Pancreas (tissue), 10 donors: ENCODE data around the gene CHRD. TPM values are rescaled to one million over a fixed set of nuclear protein-coding genes. Genes with fewer than 3 reads are reported as not detected.

ENCODE experiments used
- ATAC-seq, 4 donors: fragments of 200-7000 bp; cut with Tn5 transposase; one replicate each; pipeline versions ENCODE4 v1.8.0 to v1.9.1; 2020; ENCODE audit warnings: mild to moderate bottlenecking in 4 of 4, moderate library complexity in 4 of 4
- DNase-seq, 6 donors: peaks; one replicate each; pipeline ENCODE4 v3.0.0-alpha.2; 2020
- FAIRE-seq: peaks from 2 replicates; lab custom pipeline; 2012; peaks lifted over from hg19 to GRCh38; lab: Jason Lieb, UNC
- H3K27ac ChIP-seq, 4 donors: fragments of 200-600 bp; sonication (generic); 1 replicate in 3 of 4; 2 replicates in 1 of 4; pipeline versions ENCODE4 v1.5.0 to v1.8.0; 2020
- H3K27me3 ChIP-seq, 4 donors: fragments of 200-600 bp; one replicate each; pipeline ENCODE4 v1.8.0; 2021
- H3K36me3 ChIP-seq, 3 donors: fragments of 200-600 bp; sonication (generic) in 1 of 3; one replicate each; pipeline versions ENCODE4 v1.5.0 to v1.8.0; 2020 to 2021
- H3K4me1 ChIP-seq, 3 donors: fragments of 200-600 bp; one replicate each; pipeline ENCODE4 v1.8.0; 2021
- H3K4me3 ChIP-seq, 4 donors: fragments of 200-600 bp; sonication (generic) in 2 of 4; one replicate each; pipeline versions ENCODE4 v1.5.0 to v1.8.0; 2020 to 2021
- H3K9me3 ChIP-seq, 4 donors: fragments of 200-600 bp; one replicate each; pipeline ENCODE4 v1.8.0; 2021
- CTCF ChIP-seq, 4 donors: fragments of 200-600 bp; sonication (generic) in 3 of 4; IDR thresholded peaks; one replicate each; pipeline versions ENCODE4 v1.5.0 to v1.8.0; 2021; ENCODE audit warnings: antibody characterized with exemption in 4 of 4
- WGBS, 2 donors: extraction: QIAGEN DNeasy Blood & Tissue Kit; methylation state at CpG; one replicate each; pipeline ENCODE4 v1.1.7; 2013; 5-methylcytosine and 5-hydroxymethylcytosine counted together
- intact Hi-C, 3 donors: fragments of 100-400 bp; cut with DNase I; formaldehyde crosslinking; loops; one replicate each; pipeline versions ENCODE4 v1.11.1 to v1.14.2; 2022
- polyA plus RNA-seq, 2 donors: library from polyadenylated mRNA; stranded (reverse); fragments of 200-250 nt; gene quantifications; one replicate each; pipeline ENCODE4 v1.2.3, GENCODE V29; 2013
- total RNA-seq, 6 donors: library from RNA; stranded (reverse); fragmentation: NEBNext Ultra II Directional in 4 of 6; extraction: Animal tissue kit (Norgen Biotek cat#: 25700) in 4 of 6; gene quantifications; one replicate each; pipeline versions ENCODE4 v1.2.1 to v1.2.4, GENCODE V29; 2021 to 2023
- donor health status: healthy with polysubstance abuse.
- donor health status: DM: no; HTN: no; CAD: no; lungs with moderate emphysema.
- donor health status: DM: no; HTN: no; CAD: no.
- donor health status: control.
- donor health status: control.
- donor health status: Bipolar disorder and iron deficiency.
- donor health status: DM: yes; HTN: yes; CAD: no.
- donor health status: DM: no; HTN: no; CAD: no.
- donor health status: DM: no; HTN: no; CAD: no.
- donor health status: DM: yes; HTN: yes; CAD: no.

CHRD gene
- total and polyA plus RNA-seq, 8 donors, result 11.0 to 96.7 (median 19.8) TPM

GRCh38 chr3:184415203-184415490, 35.3 kb downstream of the CHRD start:
- FAIRE-seq, result no peak
- no peak overlapping the region for H3K4me3 ChIP-seq
- DNase-seq, result no peak
- intact Hi-C loops, result no loop called here
- TF ChIP-seq CTCF (IDR thresholded peaks at IDR 0.05), result no peak
- H3K9me3 ChIP-seq, result no peaks in the 10 kb centered on the region
- no peak for ATAC-seq
- H3K36me3 ChIP-seq, result no peaks in the 10 kb centered on the region
- no peaks in the 10 kb centered on the region for H3K27me3 ChIP-seq
- WGBS, 2 donors, result 77 to 87% methylated on average over 4 of the region's 4 CpGs
- no peaks in the 10 kb centered on the region for H3K4me1 ChIP-seq
- H3K27ac ChIP-seq, result no peak overlapping the region

- H3K27ac ChIP-seq, result no peak overlapping the region
- 22 to 29% methylated on average over 14 of the region's 14 CpGs for WGBS, 2 donors
- no peaks in the 10 kb centered on the region for H3K36me3 ChIP-seq
- H3K4me3 ChIP-seq, result no peak overlapping the region
- no peaks in the 10 kb centered on the region for H3K9me3 ChIP-seq
- DNase-seq, result peak; percentile 65 to 87 (median 78)
- H3K27me3 ChIP-seq, result no peaks in the 10 kb centered on the region
- intact Hi-C loops, result no loop called here
- FAIRE-seq, result no peak
- peak; percentile 72 to 84 (median 80) for TF ChIP-seq CTCF (IDR thresholded peaks at IDR 0.05)
- no peaks in the 10 kb centered on the region for H3K4me1 ChIP-seq
- ATAC-seq, result peak; percentile 96 to 100 (median 98)
Observed at GRCh38 chr3:184417619-184418327, 37.9 kb downstream of the CHRD start.

GRCh38 chr3:184419171-184419570, 39.3 kb downstream of the CHRD start:
- Histone ChIP-seq H3K4me1 (no peaks in the 10 kb centered on the region), H3K9me3 (no peaks in the 10 kb centered on the region), H3K27me3 (no peaks in the 10 kb centered on the region), H3K27ac (no peak overlapping the region), H3K36me3 (no peaks in the 10 kb centered on the region), H3K4me3 (no peak overlapping the region)
- ATAC-seq (no peak), FAIRE-seq (no peak), DNase-seq (no peak)
- intact Hi-C loops, result no loop called here
- WGBS, 2 donors, result 72 to 81% methylated on average over 5 of the region's 5 CpGs
- no peak for TF ChIP-seq CTCF (IDR thresholded peaks at IDR 0.05)

- DNase-seq (no peak), ATAC-seq (no peak), FAIRE-seq (no peak)
- no peaks in the 10 kb centered on the region for H3K4me1 ChIP-seq
- H3K27me3 ChIP-seq, result no peaks in the 10 kb centered on the region
- H3K27ac ChIP-seq, result no peak overlapping the region
- no peaks in the 10 kb centered on the region for H3K9me3 ChIP-seq
- no peak for TF ChIP-seq CTCF (IDR thresholded peaks at IDR 0.05)
- intact Hi-C loops, result no loop called here
- H3K4me3 ChIP-seq, result no peak overlapping the region
- WGBS, 2 donors, result 79 to 88% methylated on average over 3 of the region's 3 CpGs
- H3K36me3 ChIP-seq, result no peaks in the 10 kb centered on the region
Observed at GRCh38 chr3:184423561-184423960, 43.7 kb downstream of the CHRD start.

GRCh38 chr3:184426691-184427141, 46.9 kb downstream of the CHRD start:
- Histone ChIP-seq H3K36me3 (no peaks in the 10 kb centered on the region), H3K4me3 (no peak overlapping the region), H3K4me1 (no peaks in the 10 kb centered on the region), H3K27me3 (no peaks in the 10 kb centered on the region), H3K9me3 (no peaks in the 10 kb centered on the region), H3K27ac (no peak overlapping the region)
- peak; percentile 46 to 85 (median 81) for ATAC-seq
- WGBS, 2 donors, result 71 to 77% methylated on average over 12 of the region's 12 CpGs
- peak in 3 of 6 donors; percentile 56 to 77 (median 63) for DNase-seq
- TF ChIP-seq CTCF (IDR thresholded peaks at IDR 0.05), result no peak
- FAIRE-seq, result no peak
- intact Hi-C loops, result no loop called here
